DND-41 (cell line): ENCODE data around the gene CAPN12.

Experiments
- EZH2 ChIP-seq: IDR thresholded peaks from 3 replicates; pipeline ENCODE4 v1.6.1; 2012; ENCODE audit warnings: borderline replicate concordance, low read depth, mild to moderate bottlenecking, moderate library complexity, low read length, inconsistent platforms; ENCODE audit not compliant: severe bottlenecking
- TF ChIP-seq, protein P1 (sequence below): IDR thresholded peaks from 2 replicates; pipeline ENCODE4 v1.5.1; 2012; ENCODE audit warnings: borderline replicate concordance, low read length, moderate library complexity, mild to moderate bottlenecking; ENCODE audit not compliant: poor library complexity, severe bottlenecking; ENCODE audit errors: extremely low read depth

DNA sequence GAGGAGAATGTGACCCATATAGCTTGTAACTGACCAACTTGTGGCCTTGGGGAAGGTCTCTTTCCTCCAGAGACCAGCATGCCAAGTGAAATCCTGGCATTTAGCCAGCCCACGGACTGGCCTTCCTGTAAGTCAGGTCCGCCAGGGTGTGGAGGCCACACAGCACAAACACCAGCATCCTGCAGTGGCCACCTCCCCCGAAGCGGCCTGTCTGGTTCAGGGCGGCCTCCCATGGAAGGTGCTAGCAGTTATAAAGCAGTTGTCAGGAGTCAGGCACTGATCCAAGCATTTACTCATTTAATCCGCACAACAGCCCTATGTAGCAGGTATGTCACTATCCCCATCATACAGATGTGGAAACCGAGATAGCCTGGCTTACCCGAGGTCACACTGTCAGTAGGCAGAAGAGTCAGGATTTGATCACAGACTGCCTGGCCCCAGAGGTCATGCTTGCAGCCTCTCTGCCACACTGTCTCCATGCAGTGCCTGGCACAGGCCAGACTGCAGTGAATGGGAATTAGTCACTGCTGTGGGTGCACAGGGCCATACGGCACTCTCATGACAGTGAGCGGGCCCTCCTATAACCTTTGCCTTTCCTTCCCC is 36.7 kb downstream of the CAPN12 start:
- TF ChIP-seq, protein P1, sequence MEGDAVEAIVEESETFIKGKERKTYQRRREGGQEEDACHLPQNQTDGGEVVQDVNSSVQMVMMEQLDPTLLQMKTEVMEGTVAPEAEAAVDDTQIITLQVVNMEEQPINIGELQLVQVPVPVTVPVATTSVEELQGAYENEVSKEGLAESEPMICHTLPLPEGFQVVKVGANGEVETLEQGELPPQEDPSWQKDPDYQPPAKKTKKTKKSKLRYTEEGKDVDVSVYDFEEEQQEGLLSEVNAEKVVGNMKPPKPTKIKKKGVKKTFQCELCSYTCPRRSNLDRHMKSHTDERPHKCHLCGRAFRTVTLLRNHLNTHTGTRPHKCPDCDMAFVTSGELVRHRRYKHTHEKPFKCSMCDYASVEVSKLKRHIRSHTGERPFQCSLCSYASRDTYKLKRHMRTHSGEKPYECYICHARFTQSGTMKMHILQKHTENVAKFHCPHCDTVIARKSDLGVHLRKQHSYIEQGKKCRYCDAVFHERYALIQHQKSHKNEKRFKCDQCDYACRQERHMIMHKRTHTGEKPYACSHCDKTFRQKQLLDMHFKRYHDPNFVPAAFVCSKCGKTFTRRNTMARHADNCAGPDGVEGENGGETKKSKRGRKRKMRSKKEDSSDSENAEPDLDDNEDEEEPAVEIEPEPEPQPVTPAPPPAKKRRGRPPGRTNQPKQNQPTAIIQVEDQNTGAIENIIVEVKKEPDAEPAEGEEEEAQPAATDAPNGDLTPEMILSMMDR: no peak
- no peak for TF ChIP-seq EZH2
